ENCODE results near the gene BLTP3A.
"Not testable (repeated sequence)": the region's sequence is repeated elsewhere in the genome, so short reads cannot be mapped to it uniquely, and the experiment has no call there.

Gene BLTP3A, protein sequence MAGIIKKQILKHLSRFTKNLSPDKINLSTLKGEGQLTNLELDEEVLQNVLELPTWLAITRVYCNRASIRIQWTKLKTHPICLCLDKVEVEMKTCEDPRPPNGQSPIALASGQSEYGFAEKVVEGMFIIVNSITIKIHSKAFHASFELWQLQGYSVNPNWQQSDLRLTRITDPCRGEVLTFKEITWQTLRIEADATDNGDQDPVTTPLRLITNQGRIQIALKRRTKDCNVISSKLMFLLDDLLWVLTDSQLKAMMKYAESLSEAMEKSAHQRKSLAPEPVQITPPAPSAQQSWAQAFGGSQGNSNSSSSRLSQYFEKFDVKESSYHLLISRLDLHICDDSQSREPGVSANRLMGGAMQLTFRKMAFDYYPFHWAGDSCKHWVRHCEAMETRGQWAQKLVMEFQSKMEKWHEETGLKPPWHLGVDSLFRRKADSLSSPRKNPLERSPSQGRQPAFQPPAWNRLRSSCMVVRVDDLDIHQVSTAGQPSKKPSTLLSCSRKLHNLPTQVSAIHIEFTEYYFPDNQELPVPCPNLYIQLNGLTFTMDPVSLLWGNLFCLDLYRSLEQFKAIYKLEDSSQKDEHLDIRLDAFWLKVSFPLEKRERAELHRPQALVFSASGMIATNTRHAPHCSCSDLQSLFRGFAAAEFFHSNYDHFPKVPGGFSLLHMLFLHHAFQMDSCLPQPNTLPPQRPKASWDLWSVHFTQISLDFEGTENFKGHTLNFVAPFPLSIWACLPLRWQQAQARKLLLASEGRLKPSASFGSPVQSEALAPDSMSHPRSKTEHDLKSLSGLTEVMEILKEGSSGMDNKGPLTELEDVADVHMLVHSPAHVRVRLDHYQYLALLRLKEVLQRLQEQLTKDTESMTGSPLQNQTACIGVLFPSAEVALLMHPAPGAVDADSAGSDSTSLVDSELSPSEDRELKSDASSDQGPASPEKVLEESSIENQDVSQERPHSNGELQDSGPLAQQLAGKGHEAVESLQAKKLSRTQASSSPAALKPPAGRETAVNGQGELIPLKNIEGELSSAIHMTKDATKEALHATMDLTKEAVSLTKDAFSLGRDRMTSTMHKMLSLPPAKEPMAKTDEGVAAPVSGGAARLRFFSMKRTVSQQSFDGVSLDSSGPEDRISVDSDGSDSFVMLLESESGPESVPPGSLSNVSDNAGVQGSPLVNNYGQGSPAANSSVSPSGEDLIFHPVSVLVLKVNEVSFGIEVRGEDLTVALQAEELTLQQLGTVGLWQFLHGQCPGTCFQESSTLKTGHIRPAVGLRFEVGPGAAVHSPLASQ (N-terminal part only)

DNA sequence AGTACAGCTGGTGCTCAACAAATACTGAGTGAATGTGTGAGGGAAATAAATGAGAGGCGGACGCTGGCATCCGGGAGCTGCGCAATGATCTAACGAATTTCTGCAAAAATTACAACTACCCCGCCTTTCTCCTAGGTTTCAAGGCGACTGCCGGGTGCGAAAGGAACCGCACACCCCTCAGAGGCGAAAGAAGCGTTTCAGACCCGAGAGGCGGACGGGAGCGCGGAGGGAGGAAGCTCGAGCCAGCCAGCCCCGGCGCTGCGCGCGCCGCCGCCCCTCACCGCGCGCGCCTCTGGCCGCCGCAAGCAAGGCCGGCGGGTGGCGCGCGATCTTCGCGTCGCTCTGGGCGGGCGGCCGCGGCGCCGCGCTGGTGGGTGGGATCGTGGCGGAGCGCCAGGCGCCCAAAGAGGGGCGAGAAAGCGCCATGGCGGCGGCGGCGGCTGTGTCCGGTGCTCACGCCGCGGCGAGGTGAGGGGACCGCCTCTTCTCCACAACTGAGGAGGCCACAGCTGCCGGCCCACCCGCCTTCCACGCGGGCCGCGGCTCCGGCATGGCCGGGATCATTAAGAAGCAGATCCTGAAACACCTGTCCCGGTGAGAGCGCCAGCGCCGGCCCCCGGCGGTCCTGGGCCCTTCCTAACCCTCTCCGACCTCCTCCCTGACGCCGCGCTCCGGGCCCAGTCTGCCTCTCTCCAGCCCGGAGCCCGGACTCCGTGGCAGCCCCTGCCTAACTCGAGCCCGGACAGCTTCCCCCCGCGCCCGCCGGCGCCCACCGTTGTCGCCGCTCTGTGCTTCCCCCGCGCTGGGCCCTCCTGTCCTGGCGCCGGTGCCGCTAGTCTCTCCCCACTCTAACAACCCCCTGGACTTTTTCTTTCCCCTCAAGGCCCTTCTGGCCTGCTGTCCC lies at the start of gene BLTP3A:
Gene BLTP3A, plus strand, starts transcription at position 383 of the 904 bp plus-strand sequence. Its CDS starts 168 bp downstream, at position 551.
- in situ Hi-C loops (cut with HindIII; ENCODE audit: low sequenced_read_pairs), result no loop called here

DNA sequence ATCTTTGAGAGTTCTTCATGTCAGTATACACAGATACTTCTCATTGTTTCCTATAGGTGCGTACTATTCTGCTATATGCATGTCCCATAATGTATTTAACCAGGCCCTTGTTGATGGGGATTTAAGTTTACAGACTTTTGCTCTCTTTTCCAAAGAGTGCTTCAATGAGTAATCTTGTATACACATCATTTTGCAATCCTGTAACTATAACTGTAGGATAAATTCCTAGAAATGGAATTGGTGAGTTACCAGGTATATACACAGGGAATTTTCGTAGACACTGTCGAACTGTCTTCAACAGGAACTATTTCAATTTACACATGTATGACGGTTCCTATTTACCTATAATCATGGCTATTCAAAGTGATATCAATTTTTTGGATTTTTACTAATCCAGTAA lies 49.8 kb upstream of the BLTP3A start:
- in situ Hi-C loops (cut with HindIII; ENCODE audit: low sequenced_read_pairs), result no loop called here

DNA sequence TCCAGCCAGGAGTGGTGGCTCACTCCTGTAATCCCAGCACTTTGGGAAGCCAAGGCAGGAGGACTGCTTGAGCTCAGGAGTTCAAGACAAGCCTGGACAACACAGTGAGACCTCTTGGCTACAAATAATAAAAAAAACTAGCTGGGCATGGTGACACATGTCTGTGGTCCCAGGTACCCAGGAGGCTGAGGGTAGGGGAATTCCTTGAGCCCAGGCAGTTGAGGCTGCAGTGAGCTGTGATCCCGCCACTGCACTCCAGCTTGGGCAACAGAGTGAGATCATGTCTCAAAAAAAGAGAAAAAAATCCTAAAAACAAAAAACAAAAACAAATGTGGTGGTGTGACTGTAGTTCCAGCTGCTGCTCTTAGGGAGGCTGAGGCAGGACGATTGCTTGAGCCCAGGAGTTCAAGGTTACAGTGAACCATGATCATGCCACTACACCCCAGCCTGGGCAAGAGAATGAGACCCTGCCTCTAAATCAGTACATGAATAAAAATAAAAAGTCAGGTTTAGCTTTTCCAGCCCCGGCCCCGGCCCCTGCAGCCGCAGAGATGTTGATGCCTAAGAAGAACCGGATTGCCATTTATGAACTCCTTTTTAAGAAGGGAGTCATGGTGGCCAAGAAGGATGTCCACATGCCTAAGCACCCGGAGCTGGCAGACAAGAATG lies 48.1 kb upstream of the BLTP3A start:
- in situ Hi-C loops (cut with HindIII; ENCODE audit: low sequenced_read_pairs), result no loop called here

DNA sequence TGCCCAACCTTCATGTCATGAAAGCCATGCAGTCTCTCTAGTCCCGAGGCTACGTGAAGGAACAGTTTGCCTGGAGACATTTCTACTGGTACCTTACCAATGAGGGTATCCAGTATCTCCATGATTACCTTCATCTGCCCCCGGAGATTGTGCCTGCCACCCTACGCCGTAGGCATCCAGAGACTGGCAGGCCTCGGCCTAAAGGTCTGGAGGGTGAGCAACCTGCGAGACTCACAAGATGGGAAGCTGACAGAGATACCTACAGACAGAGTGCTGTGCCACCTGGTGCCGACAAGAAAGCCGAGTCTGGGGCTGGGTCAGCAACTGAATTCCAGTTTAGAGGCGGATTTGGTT lies 47.6 kb upstream of the BLTP3A start:
- in situ Hi-C loops (cut with HindIII; ENCODE audit: low sequenced_read_pairs), result not testable (repeated sequence)

DNA sequence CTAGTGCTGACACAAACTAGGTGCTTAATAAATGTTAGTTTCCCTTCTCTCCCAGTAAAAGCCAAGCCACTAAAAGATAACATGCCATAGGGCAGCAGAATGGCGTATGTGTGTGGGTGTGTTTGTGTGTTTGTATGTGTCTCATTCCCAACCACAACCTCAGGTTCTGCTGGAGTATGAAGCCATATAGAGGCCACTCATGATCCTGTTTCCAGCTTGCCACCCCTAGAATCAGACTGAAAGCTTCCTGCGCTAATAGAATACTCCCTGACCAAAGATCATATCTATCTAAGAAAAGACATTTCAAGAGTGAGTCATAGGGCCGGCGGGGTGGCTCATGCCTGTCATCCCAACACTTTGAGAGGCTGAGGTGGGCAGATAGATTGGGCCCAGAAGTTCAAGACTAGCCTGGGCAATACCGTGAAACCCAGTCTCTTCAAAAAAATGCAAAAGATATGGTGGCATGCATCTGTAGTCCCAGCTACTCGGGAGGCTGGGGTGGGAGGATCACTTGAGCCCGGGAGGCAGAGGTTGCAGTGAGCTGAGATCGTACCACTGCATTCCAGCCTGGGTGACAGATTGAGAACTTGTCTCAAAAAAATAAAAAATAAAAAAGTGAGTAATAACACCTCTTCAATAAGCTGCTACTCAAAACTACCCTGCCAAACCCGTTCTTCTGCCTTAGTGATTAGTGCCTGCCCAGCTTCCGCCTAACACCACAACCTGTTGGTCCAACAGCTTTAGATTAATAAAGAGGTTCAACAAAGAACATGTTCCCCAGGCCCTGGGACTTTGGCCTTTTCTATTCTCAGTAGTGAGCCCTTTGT lies 46.4 kb upstream of the BLTP3A start:
- in situ Hi-C loops (cut with HindIII; ENCODE audit: low sequenced_read_pairs), result no loop called here

DNA sequence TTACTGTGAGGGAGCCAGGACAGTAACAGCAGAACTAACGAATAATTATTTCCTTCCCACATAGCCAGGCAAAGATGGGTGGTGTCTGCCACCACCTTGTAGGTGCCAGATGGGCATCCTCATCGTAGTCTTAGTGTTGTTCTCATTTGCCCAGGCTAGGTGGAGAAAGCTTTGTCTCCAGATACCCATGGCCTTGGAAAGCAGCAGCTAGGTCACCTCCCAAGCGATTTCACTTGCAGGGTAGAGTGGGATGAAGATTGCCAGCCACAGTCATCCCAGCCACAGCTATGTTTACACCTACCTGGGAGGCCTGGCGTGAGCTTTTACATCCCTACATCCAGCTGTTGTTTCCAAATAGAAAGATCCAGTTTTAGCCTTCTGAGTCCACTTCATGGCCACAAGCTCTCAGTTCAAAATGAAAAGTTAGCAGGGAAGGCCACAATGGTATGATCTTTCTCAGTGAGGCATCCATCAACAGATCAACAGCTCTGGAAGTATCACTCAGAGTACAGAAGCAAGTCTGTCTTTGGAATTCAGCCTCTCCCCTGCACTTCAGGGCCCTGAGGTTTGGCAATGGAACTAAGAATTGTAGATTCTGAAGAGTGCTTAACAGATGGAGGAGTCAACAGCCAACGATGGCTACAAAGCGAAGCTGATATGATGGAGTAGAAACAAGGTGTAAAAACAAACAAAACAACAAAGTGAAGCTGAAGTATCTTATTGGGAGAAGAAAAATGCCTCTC lies 45.6 kb upstream of the BLTP3A start:
- in situ Hi-C loops (cut with HindIII; ENCODE audit: low sequenced_read_pairs), result no loop called here

DNA sequence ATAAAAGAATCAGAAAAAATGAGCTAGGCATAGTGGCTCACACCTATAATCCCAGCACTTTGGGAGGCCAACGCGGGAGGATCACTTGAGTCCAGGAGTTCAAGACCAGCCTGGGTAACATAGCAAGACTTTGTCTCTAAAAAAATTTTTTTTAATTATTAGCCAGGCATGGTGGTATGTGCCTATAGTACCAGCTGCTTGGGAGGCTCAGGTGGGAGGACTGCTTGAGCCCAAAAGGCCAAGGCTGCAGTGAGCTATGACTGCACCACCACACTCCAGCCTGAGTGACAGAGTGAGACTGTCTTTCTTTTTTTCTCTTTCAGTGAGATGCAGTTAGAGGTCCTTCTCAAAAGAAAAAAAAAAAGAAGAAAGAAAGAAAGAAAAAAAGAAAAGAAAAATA lies 43.1 kb upstream of the BLTP3A start:
- in situ Hi-C loops (cut with HindIII; ENCODE audit: low sequenced_read_pairs), result no loop called here

DNA sequence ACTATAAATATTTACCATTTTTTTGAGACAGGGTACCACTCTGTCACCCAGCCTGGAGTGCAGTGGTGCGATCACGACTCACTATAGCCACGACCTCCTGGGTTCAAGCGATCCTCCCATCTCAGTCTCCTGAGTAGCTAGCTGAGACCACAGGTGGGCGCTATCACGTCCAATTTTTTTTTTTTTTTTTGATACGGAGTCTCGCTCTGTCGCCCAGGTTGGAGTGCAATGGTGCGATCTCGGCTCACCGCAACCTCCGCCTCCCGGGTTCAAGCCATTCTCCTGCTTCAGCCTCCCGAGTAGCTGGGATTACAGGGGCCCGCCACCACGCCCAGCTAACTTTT lies 35.4 kb upstream of the BLTP3A start:
- in situ Hi-C loops (cut with HindIII; ENCODE audit: low sequenced_read_pairs), result not testable (repeated sequence)

DNA sequence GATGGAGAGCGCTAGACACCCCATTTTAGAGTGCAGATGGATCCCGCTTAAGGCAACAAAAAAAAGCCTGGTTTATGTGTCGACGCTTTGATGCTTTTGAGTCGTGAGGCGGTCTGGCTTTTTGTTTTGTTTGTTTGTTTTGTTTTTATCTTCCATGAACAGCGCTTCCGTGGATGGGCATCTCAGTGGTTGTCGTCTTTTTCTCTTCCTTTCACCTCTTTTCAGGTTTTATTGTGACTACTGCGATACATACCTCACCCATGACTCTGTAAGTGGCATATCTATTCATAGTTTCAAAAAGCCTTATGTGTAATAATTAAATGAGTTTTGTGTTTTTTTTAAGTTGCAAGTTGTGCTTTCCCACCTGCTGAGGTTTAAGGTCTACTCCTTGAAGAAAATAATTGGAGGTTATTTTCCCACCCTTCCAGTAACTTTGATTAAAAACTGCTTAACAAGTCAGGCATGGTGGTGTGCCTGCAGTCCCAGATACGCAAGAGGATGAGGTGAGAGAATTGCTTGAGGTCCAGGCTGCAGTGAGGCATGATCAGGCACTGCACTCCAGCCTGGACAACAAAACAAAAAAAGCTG lies 34.1 kb upstream of the BLTP3A start:
- in situ Hi-C loops (cut with HindIII; ENCODE audit: low sequenced_read_pairs), result no loop called here

DNA sequence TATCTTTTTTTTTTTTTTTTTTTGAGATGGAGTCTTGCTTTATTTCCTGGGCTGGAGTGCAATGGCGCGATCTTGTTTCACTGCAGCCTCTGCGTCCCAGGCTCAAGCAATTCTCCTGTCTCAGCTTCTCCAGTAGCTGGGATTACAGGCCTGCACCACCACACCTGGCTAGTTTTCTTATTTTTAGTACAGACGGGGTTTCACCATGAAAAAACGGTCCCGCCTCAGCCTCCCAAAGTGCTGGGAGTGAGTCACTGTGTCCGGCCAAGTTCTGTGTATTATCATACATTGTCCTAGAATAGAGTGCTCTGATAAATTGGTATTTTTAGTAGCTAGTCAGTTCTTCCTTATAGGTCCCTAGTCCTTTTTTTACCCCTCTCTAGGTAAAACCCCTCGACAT lies 31.8 kb upstream of the BLTP3A start:
- in situ Hi-C loops (cut with HindIII; ENCODE audit: low sequenced_read_pairs), result no loop called here

DNA sequence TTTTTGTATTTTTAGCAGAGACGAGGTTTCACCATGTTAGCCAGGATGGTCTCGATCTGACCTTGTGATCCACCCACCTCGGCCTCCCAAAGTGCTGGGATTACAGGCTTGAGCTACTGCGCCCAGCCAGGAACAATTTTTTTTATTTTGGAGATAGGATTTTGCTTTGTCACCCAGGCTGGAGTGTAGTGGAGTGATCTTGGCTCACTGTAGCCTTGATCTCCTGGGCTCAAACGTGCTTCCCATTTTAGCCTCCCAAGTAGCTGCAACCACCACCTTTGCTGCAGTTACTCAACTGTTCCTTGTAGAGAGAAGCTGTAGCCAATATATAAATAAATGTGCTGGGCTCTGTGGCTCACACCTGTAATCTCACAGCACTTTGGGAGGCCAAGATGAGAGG lies 30.2 kb upstream of the BLTP3A start:
- in situ Hi-C loops (cut with HindIII; ENCODE audit: low sequenced_read_pairs), result not testable (repeated sequence)

DNA sequence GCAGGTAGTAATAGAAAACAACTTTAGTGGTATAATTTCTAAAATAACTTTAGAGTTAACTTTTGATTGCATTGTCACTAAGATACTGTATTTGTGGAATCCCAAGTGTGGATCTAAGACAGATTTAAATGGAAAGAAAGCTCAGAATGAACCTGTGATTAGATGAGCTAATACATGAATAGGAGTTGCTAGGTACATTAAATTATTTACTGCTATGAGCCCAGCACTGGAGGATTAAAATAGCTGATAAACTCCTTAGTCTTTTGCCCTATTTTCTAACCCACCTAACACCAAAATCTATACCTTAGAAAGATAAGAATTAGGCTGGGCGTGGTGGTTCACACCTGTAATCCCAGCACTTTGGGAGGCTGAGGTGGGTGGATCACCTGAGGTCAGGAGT lies 23.7 kb upstream of the BLTP3A start:
- in situ Hi-C loops (cut with HindIII; ENCODE audit: low sequenced_read_pairs), result no loop called here

DNA sequence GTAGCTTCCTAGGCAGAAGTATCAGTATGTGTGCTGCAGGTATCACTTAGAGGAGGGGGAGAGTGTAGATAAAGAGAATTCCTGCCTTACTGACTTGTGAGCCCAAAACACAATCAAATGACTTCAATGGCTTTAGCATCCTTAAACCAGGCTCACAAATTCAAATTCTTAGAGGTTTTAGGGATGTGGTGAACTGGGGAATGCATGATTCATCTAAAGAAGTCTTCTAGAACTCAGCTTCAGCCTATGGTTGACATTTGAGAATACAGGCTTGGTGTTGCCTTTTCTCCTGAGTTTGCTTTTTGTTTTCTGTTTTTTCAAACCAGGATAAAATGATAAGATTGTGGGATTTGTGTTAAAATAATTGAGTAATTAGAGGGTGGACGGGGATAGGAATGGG lies 20.2 kb upstream of the BLTP3A start:
- in situ Hi-C loops (cut with HindIII; ENCODE audit: low sequenced_read_pairs), result no loop called here

DNA sequence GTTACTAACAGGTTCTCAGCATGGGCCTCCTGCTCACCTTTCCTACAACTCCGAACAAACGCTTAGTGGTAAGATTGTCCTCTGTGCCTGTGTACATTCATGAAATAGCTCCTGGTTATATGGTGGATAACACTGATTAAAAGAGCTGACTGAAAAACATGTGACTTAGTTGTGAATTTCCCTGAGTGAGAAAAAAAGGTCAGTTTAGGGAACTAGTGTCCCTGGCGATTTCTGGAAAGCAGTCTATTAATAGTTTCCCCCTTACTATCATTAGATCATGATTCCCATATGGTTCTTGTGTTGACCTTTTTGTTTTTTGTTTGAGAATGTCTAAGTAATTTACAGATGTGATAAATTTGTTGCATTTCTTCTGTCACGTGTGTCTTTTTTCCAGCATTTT lies 18.9 kb upstream of the BLTP3A start:
- in situ Hi-C loops (cut with HindIII; ENCODE audit: low sequenced_read_pairs), result no loop called here

DNA sequence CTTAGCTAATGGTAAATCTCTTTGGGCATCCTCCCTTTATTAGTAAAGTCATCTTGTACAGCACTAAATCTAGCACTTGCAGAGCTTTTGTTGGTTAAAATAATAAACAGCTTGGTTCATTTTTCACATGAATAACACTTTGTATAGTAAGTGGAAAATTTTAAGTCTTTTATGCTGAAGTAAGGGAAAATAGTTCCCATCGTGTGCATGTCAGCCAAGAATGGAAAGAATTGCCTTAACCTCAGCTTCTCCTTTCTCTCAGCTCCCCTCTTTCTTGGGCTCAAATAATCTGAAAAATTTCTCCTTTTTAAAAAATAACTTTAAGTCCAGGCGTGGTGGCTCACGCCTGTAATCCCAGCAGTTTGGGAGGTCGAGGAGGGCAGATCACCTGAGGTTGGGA lies 18.0 kb upstream of the BLTP3A start:
- in situ Hi-C loops (cut with HindIII; ENCODE audit: low sequenced_read_pairs), result no loop called here

DNA sequence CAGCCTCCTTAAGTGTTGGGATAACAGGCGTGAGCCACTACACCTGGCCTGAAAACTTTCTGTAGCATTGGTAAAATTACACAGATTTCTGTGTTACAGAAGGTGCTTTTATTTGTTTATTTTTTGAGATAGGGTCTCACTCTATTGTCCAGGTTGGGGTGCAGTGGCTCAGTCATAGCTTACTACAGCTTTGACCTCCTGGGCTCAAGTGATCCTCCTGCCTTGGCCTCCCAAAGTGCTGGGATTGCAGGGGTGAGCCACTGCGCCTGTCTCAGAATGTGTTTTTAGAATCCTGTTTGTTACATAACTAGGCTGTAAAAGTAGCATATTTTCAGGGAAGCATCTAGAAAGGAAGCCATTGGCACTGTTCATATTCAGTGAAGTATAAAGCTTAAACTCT lies 16.9 kb upstream of the BLTP3A start:
- in situ Hi-C loops (cut with HindIII; ENCODE audit: low sequenced_read_pairs), result no loop called here

DNA sequence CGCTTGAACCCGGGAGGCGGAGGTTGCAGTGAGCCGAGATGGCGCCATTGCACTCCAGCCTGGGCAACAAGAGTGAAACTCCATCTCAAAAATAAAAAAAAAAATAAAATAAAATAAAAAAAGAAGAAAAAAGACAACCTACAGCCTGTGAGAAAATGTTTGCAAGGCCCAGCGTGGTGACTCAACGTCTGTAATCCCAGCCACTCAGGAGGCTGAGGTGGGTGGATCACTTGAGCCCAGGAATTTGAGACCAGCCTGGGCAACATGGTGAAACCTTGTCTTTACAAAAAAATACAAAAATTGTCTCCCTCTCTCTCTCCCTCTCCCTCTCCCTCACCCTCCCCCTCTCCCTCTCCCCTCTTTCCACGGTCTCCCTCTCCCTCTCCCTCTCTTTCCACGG lies 6.5 kb upstream of the BLTP3A start:
- in situ Hi-C loops (cut with HindIII; ENCODE audit: low sequenced_read_pairs), result not testable (repeated sequence)

DNA sequence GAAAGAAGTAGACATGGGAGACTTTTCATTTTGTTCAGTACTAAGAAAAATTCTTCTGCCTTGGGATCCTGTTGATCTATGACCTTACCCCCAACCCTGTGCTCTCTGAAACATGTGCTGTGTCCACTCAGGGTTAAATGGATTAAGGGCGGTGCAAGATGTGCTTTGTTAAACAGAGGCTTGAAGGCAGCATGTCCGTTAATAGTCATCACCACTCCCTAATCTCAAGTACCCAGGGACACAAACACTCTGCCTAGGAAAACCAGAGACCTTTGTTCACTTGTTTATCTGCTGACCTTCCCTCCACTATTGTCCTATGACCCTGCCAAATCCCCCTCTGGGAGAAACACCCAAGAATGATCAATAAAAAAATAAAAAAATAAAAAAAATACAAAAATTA lies 4.7 kb upstream of the BLTP3A start:
- in situ Hi-C loops (cut with HindIII; ENCODE audit: low sequenced_read_pairs), result not testable (repeated sequence)

Measured in DLD1 (cell line).